Endothelial cell of hepatic sinusoid (primary cell): ENCODE data around the gene TLR10.
"Not testable (repeated sequence)": the region's sequence is repeated elsewhere in the genome, so short reads cannot be mapped to it uniquely, and the experiment has no call there.

Source experiments
- in situ Hi-C: cut with HindIII; loops from 2 replicates; pipeline ENCODE4 v1.10.0; 2017; ENCODE audit warnings: low sequenced_read_pairs

TLR10 gene

GRCh38 chr4:38802561-38803355 is 20.0 kb upstream of the TLR10 start:
- in situ Hi-C loops, result no loop called here

DNA sequence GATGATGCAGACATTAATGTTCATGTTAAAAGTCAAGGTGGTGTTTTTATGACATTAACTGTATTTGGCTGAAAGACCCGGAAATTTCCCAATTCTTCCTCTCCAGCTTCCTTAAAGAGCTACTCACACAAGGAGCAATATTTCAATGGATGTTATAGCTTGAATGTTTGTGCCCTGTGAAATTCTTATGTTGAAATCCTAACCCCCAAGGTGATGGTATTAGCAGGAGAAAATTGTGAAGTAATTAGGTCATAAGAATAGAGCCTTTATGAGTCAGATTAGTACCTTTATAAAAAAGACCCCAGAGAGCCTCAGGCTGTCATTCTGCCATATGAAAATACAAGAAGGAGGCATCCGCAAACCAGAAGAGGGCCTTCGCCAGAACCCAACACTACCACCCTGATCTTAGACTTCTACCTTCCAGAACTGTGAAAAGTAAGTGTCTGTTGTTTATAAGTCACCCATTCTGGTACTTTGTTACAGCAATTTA is 18.2 kb upstream of the TLR10 start:
- in situ Hi-C loops, result no loop called here

DNA sequence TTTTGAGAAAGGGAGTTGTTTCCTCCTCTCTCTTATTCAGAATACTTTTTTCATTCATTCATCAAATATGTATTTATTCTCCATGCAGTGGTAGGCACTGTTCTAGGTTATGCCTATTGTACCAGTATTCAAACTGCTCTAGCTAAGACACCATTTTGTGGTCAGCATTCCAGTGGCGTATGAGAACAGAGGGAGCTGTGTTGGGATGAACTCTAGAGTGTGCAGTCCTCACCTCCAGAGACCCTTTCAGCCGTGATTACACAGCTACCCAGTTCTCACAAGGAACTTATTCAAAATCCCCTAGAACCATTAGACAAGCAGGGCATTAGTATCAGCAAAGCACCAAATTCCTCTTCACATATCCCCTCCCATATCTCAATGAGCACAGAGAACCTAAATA is 17.6 kb upstream of the TLR10 start:
- in situ Hi-C loops, result no loop called here

DNA sequence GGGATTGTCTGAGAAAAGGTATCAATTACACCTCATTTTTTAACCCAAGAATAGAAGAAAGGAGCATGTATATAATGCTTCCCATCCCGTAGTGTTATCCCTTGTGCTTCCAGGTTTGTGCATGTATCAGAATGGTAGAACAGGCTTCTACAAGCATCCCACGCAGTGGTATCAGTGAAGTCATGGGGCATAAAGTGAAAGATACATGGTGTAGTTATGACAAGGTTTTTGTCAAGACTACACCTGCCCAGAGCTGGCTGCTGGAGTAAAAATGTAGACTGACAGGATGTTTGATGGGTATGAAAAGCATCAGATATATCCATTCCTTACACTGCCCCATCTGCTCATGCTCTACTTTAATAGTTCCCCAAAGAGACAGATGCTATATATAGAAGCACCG is 12.3 kb upstream of the TLR10 start:
- in situ Hi-C loops, result no loop called here

DNA sequence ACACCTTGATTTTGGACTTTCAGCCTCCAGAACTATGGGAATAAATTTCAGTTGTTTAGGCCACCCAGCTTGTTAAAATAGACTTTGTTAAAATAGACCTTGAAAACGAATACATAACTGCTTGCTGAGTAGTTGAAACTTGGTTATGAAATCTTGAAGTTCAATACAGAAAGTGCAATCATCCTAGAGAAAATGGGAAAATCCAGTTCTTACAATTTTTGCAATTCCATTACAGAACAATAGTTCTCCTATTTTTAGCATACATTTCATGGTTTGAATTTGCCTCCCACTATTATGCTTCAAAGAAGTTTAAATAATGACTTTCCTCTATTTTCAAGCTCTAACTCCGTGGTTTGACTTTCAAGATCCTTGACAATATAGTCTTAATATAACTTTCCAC is 11.3 kb upstream of the TLR10 start:
- in situ Hi-C loops, result no loop called here

- in situ Hi-C loops, result no loop called here
These were observed 8.2 kb upstream of the TLR10 start for GRCh38 chr4:38791010-38791409.

- in situ Hi-C loops, result no loop called here
These were observed 5.5 kb upstream of the TLR10 start for GRCh38 chr4:38788317-38788716.

DNA sequence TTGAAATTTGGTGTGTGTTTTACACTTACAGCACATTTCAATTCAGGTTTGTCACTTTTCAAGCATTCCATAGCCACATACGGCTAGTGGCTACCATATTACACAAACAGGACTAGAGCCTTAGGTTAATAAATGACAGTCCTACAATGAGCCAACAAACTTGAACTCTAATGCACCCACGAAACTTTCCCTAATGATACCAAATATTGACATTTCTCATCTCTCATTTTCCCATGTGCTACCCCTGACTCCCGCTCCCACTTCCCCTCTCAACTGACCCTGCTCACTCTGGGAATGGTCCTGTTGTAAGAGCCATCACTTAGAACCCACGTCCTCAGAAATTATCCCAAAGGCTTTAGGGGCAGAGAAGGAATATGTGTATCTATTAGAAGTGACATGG is 4.9 kb upstream of the TLR10 start:
- in situ Hi-C loops, result no loop called here

GRCh38 chr4:38785901-38786402 is 3.2 kb upstream of the TLR10 start:
- in situ Hi-C loops, result no loop called here

DNA sequence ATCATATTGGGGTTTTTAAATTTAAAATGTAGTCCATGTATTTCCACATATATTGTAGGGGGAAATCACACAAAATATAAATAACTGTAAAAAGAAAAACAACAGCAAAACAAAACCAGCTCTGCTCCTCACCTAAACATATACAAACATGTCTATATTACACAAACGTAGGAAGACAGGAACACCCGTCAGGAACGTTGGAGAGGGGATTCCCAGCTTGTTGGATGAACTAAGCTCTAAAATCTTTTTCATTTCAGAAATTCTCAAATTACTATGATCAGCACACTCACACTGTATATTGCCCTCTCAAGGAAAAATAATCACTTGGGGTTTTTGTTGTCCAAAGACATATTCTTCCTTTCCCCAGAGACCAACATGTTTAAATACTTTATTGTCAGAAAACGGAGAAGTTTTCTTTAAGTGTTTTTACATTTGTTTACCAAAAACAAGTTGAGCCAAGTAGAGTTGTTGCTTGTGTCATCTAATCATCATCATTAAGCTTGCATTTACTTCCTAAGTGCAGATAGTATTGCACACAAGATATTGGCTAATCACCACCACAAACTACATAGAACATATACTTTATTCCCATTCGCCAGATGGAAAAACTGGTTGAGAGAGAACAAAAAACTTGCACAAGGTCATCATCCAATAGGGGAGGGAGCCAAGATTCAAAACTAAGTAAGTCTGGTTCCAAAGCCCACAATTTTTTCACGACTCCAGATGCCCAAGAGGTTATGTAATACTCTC is 2.4 kb upstream of the TLR10 start:
- in situ Hi-C loops, result no loop called here

GRCh38 chr4:38784141-38784540 is 1.4 kb upstream of the TLR10 start:
- in situ Hi-C loops, result loop anchor here (5.0 kb wide), 1 partner anchor 83 kb away; the partner anchor contains the start of gene FAM114A1

DNA sequence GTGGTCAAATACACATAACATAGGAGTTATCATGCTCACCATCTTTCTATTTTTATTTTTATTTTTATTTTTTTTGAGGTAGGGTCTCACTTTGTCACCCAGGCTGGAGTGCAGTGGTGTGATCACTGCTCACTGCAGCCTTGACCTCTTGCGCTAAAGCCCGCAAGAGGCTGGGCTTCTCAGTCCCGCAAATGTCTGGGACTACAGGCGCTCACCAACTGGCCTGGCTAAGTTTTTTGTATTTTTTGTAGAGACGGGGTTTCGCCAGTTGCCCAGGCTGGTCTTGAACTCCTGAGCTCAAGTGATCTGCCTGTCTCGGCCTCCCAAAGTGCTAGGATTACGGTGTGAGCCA is 295 bp upstream of the TLR10 start:
- in situ Hi-C loops, result loop anchor here (5.0 kb wide), 1 partner anchor 84 kb away; the partner anchor contains the start of gene FAM114A1

GRCh38 chr4:38781854-38782261 is 932 bp downstream of the TLR10 start:
- in situ Hi-C loops, result loop anchor here (5.0 kb wide), 1 partner anchor 85 kb away; the partner anchor contains the start of gene FAM114A1

DNA sequence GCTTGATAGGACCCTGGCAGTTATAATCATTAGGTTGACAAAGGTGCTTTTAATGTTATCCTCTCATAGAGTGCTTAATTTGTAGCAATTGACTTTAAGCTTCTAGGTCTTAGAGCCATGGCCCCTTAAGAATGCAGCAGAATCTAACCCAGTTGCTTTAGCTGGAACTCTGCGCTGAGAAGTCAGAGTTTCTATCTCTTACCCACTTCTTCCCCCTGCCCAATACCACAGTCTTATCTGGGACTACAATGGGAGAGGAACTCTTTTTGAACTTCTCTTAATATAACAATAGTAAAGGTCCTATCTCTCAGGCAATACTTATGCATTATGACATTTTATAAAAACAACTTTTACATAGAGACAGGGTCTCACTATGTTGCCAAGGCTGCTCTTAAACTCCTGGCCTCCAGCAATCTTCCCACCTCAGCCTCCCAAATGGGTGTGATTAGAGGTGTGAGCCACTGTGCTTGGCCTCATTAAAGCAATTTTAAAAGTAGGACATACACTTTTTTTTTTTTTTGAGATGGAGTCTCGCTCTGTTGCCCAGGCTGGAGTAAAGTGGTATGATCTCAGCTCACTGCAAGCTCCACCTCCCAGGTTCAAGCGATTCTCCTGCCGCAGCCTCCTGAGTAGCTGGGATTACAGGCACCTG is 1.8 kb downstream of the TLR10 start:
- in situ Hi-C loops, result loop anchor here (5.0 kb wide), 1 partner anchor 86 kb away; the partner anchor contains the start of gene FAM114A1

DNA sequence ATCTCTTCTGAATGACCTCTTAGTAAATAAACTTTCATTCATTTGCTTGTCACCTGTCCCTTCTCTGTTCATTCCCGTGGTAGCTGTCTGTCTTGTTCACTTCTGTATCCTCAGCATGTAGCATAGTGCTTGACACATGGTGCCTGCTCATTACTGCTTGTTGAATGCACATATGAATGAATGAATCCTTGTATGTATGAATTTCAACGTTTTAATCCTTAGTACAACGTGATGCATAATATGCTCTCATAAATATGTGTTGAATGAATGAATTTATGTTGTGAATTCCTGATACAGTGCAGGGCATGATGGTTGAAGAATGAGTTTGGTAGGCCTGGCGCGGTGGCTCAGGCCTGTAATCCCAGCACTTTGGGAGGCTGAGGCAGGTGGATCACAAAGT is 3.0 kb downstream of the TLR10 start:
- in situ Hi-C loops, result loop anchor here (5.0 kb wide), 1 partner anchor 88 kb away; the partner anchor contains the start of gene FAM114A1

GRCh38 chr4:38777925-38778324 is 4.9 kb downstream of the TLR10 start:
- in situ Hi-C loops, result not testable (repeated sequence)

GRCh38 chr4:38775326-38775725 is 7.5 kb downstream of the TLR10 start:
- in situ Hi-C loops, result no loop called here

GRCh38 chr4:38774181-38774955 is 8.4 kb downstream of the TLR10 start:
- in situ Hi-C loops, result no loop called here

GRCh38 chr4:38770281-38770680 is 12.5 kb downstream of the TLR10 start:
- in situ Hi-C loops, result not testable (repeated sequence)

DNA sequence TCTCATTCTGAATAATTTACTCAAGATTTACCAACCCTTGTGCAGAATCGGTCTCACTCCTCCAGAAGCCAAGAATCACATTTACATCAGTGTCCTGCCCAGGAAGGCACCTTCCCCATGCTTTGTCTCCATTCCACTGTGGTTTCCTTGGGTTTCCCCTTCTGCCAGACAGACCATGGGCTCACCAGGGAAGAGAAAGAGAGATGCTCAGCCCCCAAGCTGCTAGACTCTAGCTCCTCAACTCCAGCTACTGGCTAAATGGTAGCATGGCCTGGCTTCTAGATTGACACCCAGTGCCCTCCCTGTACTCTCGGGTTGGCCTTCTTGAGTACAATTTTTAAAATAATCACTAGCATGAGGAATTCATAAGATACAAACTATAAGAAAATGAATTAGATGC is 12.9 kb downstream of the TLR10 start:
- in situ Hi-C loops, result no loop called here
